ENCODE results near the gene HTR1D.

DNA sequence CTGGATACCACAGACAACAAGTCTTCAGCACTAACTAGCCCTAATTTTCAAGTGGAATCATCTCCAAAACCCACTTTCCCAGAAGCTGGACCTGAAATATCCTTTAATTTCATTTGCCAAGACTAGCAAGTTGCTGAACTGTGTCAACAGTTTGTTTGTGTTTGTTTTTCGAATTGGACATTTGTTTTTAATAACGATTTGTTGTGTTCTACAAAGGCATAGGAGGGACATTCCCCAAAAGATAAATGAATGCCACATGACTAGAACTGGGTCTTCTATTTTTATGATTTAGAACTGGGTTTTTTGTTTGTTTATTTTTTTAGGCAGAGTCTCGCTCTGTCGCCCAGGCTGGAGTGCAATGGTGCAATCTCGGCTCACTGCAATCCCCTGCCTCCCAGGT lies 66.6 kb downstream of the HTR1D start:
- TF ChIP-seq, protein P1, sequence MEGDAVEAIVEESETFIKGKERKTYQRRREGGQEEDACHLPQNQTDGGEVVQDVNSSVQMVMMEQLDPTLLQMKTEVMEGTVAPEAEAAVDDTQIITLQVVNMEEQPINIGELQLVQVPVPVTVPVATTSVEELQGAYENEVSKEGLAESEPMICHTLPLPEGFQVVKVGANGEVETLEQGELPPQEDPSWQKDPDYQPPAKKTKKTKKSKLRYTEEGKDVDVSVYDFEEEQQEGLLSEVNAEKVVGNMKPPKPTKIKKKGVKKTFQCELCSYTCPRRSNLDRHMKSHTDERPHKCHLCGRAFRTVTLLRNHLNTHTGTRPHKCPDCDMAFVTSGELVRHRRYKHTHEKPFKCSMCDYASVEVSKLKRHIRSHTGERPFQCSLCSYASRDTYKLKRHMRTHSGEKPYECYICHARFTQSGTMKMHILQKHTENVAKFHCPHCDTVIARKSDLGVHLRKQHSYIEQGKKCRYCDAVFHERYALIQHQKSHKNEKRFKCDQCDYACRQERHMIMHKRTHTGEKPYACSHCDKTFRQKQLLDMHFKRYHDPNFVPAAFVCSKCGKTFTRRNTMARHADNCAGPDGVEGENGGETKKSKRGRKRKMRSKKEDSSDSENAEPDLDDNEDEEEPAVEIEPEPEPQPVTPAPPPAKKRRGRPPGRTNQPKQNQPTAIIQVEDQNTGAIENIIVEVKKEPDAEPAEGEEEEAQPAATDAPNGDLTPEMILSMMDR (IDR thresholded peaks at IDR 0.05): no peak
- TF ChIP-seq CREB1 (CRISPR knock-in tag; IDR thresholded peaks at IDR 0.05): no peak
- TF ChIP-seq, protein P2, sequence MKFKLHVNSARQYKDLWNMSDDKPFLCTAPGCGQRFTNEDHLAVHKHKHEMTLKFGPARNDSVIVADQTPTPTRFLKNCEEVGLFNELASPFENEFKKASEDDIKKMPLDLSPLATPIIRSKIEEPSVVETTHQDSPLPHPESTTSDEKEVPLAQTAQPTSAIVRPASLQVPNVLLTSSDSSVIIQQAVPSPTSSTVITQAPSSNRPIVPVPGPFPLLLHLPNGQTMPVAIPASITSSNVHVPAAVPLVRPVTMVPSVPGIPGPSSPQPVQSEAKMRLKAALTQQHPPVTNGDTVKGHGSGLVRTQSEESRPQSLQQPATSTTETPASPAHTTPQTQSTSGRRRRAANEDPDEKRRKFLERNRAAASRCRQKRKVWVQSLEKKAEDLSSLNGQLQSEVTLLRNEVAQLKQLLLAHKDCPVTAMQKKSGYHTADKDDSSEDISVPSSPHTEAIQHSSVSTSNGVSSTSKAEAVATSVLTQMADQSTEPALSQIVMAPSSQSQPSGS (CRISPR knock-in tag; IDR thresholded peaks at IDR 0.05; ENCODE audit: borderline replicate concordance, low read depth): no peak
- TF ChIP-seq, protein P3, sequence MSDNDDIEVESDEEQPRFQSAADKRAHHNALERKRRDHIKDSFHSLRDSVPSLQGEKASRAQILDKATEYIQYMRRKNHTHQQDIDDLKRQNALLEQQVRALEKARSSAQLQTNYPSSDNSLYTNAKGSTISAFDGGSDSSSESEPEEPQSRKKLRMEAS (CRISPR knock-in tag; IDR thresholded peaks at IDR 0.05): no peak

Measured in WTC11 (cell line).